GM21737 (cell line): ENCODE results near the gene MTG2.

Experiments
- ATAC-seq: cut with Tn5 transposase; IDR thresholded peaks from one replicate; pipeline ENCODE4 v1.9.1; 2021; ENCODE audit warnings: mild to moderate bottlenecking, moderate library complexity; ENCODE audit not compliant: unreplicated experiment

Gene MTG2

GRCh38 chr20:62162765-62163484 is 19.9 kb upstream of the MTG2 start:
- no peak for ATAC-seq

- no peak for ATAC-seq
Measured at GRCh38 chr20:62163485-62163865, 19.4 kb upstream of the MTG2 start.

GRCh38 chr20:62163986-62164762 is 18.7 kb upstream of the MTG2 start:
- ATAC-seq = no peak

- no peak for ATAC-seq
Measured at GRCh38 chr20:62164879-62165761, 17.7 kb upstream of the MTG2 start.

- no peak for ATAC-seq
Measured at GRCh38 chr20:62165762-62166399, 16.9 kb upstream of the MTG2 start.

- no peak for ATAC-seq
Measured at GRCh38 chr20:62167474-62167873, 15.4 kb upstream of the MTG2 start.

GRCh38 chr20:62168061-62168460 is 14.8 kb upstream of the MTG2 start:
- no peak for ATAC-seq

- ATAC-seq = no peak
Measured at GRCh38 chr20:62168890-62169435, 13.9 kb upstream of the MTG2 start.

- ATAC-seq = no peak
Measured at GRCh38 chr20:62170536-62170935, 12.3 kb upstream of the MTG2 start.

- no peak for ATAC-seq
Measured at GRCh38 chr20:62171245-62171644, 11.6 kb upstream of the MTG2 start.

- no peak for ATAC-seq
Measured at GRCh38 chr20:62172666-62173065, 10.2 kb upstream of the MTG2 start.

- no peak for ATAC-seq
Measured at GRCh38 chr20:62174021-62174804, 8.6 kb upstream of the MTG2 start.

- no peak for ATAC-seq
Measured at GRCh38 chr20:62174870-62175624, 7.8 kb upstream of the MTG2 start.

GRCh38 chr20:62175711-62176110 is 7.1 kb upstream of the MTG2 start:
- ATAC-seq = no peak

- ATAC-seq = no peak
Measured at GRCh38 chr20:62176866-62177265, 6.0 kb upstream of the MTG2 start.

- ATAC-seq = no peak
Measured at GRCh38 chr20:62177307-62177706, 5.5 kb upstream of the MTG2 start.

- ATAC-seq = no peak
Measured at GRCh38 chr20:62178316-62179161, 4.3 kb upstream of the MTG2 start.

- ATAC-seq = no peak
Measured at GRCh38 chr20:62179162-62179504, 3.7 kb upstream of the MTG2 start.
